ENCODE data around the gene SLC1A4. TPM values are rescaled to one million over a fixed set of nuclear protein-coding genes. Genes with fewer than 3 reads are reported as not detected.

SLC1A4 gene
- total RNA-seq, 1 donor from 2014 or later, result 35.4 TPM

DNA sequence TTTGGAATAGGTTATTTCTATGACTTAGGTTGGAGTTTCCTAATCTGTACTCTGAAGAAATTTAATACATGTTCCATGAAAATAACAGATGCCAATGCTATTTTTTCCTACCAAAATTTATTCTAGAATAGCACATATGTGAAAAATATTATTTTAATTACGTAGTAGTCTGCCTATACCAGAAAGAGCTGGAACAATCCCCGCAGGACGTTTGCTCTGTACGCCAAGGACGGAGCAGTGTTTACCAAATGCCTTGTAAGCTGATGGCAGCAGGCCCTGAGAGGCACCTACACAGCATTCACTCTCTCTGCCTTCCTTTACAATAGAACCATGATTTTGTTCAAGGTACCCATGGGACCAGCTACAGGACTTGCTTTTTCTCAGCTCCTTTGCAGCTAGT, 16.8 kb upstream of the SLC1A4 start:
- intact Hi-C loops (cut with micrococcal nuclease), result no loop called here
- H3K27me3 Mint-ChIP-seq, result no peaks in the 10 kb centered on the region
- TF ChIP-seq, protein P1, sequence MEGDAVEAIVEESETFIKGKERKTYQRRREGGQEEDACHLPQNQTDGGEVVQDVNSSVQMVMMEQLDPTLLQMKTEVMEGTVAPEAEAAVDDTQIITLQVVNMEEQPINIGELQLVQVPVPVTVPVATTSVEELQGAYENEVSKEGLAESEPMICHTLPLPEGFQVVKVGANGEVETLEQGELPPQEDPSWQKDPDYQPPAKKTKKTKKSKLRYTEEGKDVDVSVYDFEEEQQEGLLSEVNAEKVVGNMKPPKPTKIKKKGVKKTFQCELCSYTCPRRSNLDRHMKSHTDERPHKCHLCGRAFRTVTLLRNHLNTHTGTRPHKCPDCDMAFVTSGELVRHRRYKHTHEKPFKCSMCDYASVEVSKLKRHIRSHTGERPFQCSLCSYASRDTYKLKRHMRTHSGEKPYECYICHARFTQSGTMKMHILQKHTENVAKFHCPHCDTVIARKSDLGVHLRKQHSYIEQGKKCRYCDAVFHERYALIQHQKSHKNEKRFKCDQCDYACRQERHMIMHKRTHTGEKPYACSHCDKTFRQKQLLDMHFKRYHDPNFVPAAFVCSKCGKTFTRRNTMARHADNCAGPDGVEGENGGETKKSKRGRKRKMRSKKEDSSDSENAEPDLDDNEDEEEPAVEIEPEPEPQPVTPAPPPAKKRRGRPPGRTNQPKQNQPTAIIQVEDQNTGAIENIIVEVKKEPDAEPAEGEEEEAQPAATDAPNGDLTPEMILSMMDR (IDR thresholded peaks at IDR 0.05), result no peak
- H3K27ac Mint-ChIP-seq, result no peak overlapping the region
- H3K4me1 Mint-ChIP-seq, result peaks cover 4% of the 10 kb centered on the region
- POLR2A ChIA-PET, result no interaction called here
- H3K36me3 Mint-ChIP-seq (ENCODE audit: low read depth), result peaks cover 2% of the 10 kb centered on the region
- DNase-seq (no peak), ATAC-seq (ENCODE audit: low read depth) (no peak)
- no peaks in the 10 kb centered on the region for H3K9me3 Mint-ChIP-seq
- CTCF ChIA-PET, result interaction anchor here (1.4 kb wide), 1 partner anchor 55 kb away, joined by 5 read pairs; no protein-coding TSS in a partner anchor
- H3K4me3 Mint-ChIP-seq, result no peak overlapping the region

DNA sequence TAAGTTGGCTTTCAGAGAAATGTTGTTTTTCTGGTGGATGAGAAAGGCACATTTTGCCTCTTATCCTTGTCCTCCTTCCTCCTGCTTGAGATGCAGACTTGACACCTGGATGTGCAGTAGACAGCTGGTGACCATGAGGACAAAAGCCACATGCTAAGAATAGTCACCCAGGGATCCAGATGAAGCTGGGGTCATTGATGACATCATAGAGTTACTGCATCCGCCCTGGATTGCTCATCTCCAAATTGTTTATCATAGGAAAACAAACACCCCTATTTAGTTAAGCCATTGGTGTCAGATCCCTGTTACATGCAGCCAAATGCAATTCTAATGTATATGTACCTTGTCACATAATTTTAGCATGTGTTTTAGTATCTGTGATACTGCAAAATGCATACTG, 16.3 kb upstream of the SLC1A4 start:
- DNase-seq (no peak), ATAC-seq (ENCODE audit: low read depth) (no peak)
- H3K4me1 Mint-ChIP-seq, result peaks cover 4% of the 10 kb centered on the region
- peaks cover 2% of the 10 kb centered on the region for H3K36me3 Mint-ChIP-seq (ENCODE audit: low read depth)
- intact Hi-C loops (cut with micrococcal nuclease), result no loop called here
- POLR2A ChIA-PET, result no interaction called here
- no peaks in the 10 kb centered on the region for H3K27me3 Mint-ChIP-seq
- no peaks in the 10 kb centered on the region for H3K9me3 Mint-ChIP-seq
- CTCF ChIA-PET, result interaction anchor here (1.4 kb wide), 1 partner anchor 55 kb away, joined by 5 read pairs; no protein-coding TSS in a partner anchor
- TF ChIP-seq, protein P1 (IDR thresholded peaks at IDR 0.05), result no peak
- H3K4me3 Mint-ChIP-seq, result no peak overlapping the region
- H3K27ac Mint-ChIP-seq, result no peak overlapping the region

DNA sequence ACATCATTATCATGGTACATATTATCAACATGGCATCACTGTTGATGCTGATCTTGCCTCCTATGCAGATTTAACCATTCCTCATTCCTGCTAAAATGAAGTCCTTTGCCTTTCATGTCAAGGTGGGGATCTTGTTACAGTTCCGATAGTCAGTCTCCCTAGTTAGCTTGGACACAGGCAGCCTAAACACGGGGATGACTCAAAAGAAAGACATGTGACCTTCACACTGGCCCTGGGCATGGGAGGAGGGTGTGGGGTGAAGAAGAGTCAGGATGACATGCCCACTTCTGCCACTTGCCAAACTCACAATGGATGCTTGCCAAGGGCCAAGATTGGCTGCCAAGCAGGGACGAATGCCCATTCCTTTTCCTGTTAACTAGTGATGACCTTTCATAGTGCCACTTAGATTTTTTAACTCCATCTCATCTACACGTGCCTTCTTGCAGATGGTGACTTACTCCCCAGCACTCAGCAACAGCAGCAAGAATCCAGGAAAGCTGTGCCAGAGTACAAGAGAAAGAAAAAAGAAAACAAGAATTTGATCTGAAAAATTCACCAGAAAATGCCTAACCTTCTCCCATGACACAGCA, 13.9 kb upstream of the SLC1A4 start:
- ATAC-seq (ENCODE audit: low read depth), result no peak

DNA sequence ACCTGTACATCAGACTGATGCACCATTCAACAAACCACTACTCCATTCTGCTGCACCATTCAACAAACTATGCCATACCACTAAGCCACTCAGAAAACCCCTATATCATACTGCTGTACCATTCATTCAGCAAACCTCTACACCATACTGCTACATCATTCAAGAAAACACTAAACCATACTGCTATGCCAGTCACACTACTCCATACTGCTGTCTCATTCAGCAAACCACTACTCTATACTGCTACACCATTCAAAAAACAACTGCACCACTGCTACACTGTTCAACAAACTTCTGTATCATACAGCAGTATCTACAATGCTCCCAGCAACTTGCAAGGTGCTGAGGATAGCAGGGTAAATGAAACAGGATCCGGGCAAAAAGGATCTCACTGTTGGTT, 12.9 kb upstream of the SLC1A4 start:
- no peaks in the 10 kb centered on the region for H3K27me3 Mint-ChIP-seq
- POLR2A ChIA-PET, result no interaction called here
- H3K9me3 Mint-ChIP-seq, result no peaks in the 10 kb centered on the region
- ATAC-seq (ENCODE audit: low read depth) (no peak), DNase-seq (no peak)
- CTCF ChIA-PET, result no interaction called here
- H3K27ac Mint-ChIP-seq, result no peak overlapping the region
- intact Hi-C loops (cut with micrococcal nuclease), result no loop called here
- TF ChIP-seq, protein P1 (IDR thresholded peaks at IDR 0.05), result no peak
- no peak overlapping the region for H3K4me3 Mint-ChIP-seq
- peaks cover 3% of the 10 kb centered on the region for H3K4me1 Mint-ChIP-seq
- H3K36me3 Mint-ChIP-seq (ENCODE audit: low read depth), result peaks cover 1% of the 10 kb centered on the region

More for the DNA sequence above, 13.9 kb upstream of the SLC1A4 start:
- Mint-ChIP-seq H3K9me3 (no peaks in the 10 kb centered on the region), H3K4me1 (peaks cover 3% of the 10 kb centered on the region), H3K36me3 (ENCODE audit: low read depth) (no peaks in the 10 kb centered on the region), H3K27ac (no peak overlapping the region), H3K4me3 (no peak overlapping the region), H3K27me3 (no peaks in the 10 kb centered on the region)
- ChIA-PET CTCF (interaction anchor here (1.3 kb wide), 1 partner anchor 11 kb away, joined by 4 read pairs; no protein-coding TSS in a partner anchor), POLR2A (no interaction called here)
- TF ChIP-seq, protein P1 (IDR thresholded peaks at IDR 0.05), result no peak
- intact Hi-C loops (cut with micrococcal nuclease), result no loop called here
- no peak for DNase-seq

DNA sequence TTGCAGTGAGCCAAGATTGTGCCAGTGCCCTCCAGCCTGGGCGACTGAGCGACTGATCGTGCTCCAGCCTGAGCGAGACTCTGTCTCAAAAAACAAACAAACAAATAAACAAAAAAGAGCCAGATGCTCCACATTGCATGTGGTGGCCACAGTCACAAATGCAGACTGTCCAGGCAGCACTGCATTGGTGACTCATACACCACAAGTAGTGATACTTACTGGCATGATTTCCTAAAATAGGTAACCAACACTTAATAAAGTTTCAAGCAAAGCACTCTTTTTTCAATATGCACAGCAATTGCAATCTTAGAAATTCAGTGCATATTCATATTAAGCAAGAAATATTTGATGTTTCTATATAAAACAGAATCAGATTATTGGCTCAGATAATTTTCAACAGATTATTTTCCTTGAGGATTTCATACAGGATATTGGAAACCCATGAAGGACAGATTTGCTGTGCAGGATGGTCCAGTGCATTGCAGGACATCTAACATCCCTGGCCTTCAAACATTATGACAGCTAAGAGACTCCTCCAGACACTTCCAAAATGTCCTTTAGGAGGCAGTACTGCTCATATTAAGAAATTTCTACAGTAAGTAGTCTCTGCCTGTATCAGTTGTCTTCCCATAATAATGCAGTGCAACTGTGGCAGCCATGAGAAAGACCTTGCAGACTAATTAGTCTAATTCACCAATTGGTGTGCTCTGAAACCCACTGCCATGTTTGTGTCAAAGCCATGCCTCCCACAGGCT, 10.5 kb upstream of the SLC1A4 start:
- POLR2A ChIA-PET, result interaction anchor here (0.5 to 1.4 kb wide), 5 partner anchors 8 to 62 kb away, joined by 3 to 15 read pairs (median 3); no protein-coding TSS in a partner anchor
- TF ChIP-seq, protein P1 (IDR thresholded peaks at IDR 0.05), result no peak
- peak; percentile 62 for ATAC-seq (ENCODE audit: low read depth)
- H3K9me3 Mint-ChIP-seq, result no peaks in the 10 kb centered on the region
- H3K36me3 Mint-ChIP-seq (ENCODE audit: low read depth), result peaks cover 2% of the 10 kb centered on the region
- H3K4me1 Mint-ChIP-seq, result peaks cover 9% of the 10 kb centered on the region
- DNase-seq, result no peak
- H3K27me3 Mint-ChIP-seq, result no peaks in the 10 kb centered on the region
- no peak overlapping the region for H3K27ac Mint-ChIP-seq
- CTCF ChIA-PET, result interaction anchor here (1.4 to 1.7 kb wide), 3 partner anchors 18 to 60 kb away, joined by 3 to 9 read pairs (median 4); no protein-coding TSS in a partner anchor
- intact Hi-C loops (cut with micrococcal nuclease), result loop anchor here (1.0 kb wide), 1 partner anchor 11 kb away; the partner anchor contains the start of gene SLC1A4
- no peak overlapping the region for H3K4me3 Mint-ChIP-seq
